HG02970 (cell line): Measurements from ENCODE around the gene ITIH5.
A peak's percentile ranks its signal among the peaks of the same experiment; 100 is the strongest.
"Not testable (repeated sequence)": the region's sequence is repeated elsewhere in the genome, so short reads cannot be mapped to it uniquely, and the experiment has no call there.

Experiments used
- ATAC-seq: cut with Tn5 transposase; IDR thresholded peaks from one replicate; pipeline ENCODE4 v1.9.1; 2021; ENCODE audit warnings: mild to moderate bottlenecking, moderate library complexity, moderate number of reproducible peaks; ENCODE audit not compliant: unreplicated experiment, low FRiP score

The ITIH5 gene

GRCh38 chr10:7689591-7689990 is 22.8 kb upstream of the ITIH5 start:
- ATAC-seq: no peak

DNA sequence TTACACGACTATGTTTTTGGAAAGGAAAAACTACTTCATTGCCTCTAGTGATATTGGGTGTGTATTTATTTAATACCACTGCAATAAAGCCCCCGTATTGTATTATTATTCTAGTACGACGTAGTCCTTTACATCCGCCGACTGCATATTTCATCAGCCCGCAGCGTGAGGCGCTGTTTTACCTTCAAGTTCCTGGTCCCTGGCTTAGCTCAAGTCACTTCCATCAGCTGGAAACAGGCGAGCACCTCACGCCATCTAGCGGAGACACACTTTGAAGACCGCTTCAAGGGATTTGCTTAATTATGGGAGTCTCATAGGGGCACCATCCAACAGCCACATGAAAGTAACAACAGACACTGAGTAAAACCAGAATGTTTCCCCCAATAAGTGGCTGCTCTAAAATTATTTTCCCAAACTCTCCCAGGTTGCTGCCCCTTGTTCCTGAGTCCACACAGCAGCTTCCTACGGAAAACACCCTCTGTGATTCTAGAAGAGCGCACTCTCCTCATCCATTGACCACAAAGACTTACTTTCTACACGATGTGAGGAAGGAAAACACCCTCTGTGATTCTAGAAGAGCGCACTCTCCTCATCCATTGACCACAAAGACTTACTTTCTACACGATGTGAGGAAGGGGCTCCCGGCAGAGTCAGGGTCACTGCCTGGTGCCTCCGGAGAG is 20.6 kb upstream of the ITIH5 start:
- peak; percentile 83 for ATAC-seq

DNA sequence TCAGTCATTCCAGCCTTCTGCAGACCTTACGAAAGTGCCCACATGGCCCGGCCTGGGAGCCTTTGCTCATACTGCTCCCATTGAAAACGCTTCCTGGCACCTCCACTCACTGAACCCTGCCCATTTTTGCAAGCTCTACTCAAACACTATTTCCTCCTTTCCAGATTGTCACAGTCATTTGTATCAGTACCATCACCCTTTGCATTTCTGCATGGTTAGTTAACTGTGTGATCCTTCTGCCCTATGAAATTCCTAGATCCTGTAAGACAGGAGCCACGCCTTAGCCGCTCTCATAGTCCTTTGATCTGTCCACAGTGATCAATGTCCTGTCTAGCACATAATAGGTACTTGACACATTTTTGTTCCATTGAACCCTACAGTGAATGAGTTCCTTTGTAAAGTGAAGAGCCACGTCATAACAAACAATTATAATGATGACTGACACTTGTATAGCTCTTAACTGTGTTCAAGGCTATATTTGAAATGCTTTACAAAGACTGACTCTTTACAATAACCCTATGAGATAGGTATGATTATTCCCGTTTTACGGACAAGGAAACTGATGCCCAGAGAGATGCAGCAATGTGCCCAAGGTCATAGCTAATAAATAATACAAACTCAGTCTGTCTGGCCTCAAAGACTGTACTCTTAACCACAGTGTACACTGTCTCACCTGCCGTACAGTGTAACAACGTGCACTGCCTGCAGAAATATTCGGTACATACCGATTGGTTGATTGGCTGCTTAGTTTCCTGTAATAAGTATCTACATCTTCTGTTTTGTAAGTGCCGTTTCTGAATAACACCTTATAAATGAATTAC is 19.8 kb upstream of the ITIH5 start:
- no peak for ATAC-seq

DNA sequence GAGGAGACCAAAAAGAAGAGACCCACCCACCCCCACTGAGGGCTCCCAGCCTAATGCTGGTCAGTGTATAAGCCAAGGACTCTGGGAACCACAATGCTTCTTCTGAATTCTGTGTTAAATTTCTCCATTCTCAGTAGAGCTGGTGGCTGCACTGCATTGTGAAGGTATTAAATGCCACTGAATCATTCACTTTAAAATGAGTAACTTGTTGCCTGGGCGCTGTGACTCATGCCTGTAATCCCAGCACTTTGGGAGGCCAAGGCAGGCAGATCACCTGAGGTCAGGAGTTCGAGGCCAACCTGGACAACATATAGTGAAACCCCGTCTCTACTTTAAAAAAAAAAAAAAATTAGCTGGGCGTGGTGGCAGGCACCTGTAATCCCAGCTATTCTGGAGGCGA is 13.3 kb upstream of the ITIH5 start:
- ATAC-seq: not testable (repeated sequence)

- no peak for ATAC-seq
Observed at GRCh38 chr10:7679256-7679655, 12.5 kb upstream of the ITIH5 start.

DNA sequence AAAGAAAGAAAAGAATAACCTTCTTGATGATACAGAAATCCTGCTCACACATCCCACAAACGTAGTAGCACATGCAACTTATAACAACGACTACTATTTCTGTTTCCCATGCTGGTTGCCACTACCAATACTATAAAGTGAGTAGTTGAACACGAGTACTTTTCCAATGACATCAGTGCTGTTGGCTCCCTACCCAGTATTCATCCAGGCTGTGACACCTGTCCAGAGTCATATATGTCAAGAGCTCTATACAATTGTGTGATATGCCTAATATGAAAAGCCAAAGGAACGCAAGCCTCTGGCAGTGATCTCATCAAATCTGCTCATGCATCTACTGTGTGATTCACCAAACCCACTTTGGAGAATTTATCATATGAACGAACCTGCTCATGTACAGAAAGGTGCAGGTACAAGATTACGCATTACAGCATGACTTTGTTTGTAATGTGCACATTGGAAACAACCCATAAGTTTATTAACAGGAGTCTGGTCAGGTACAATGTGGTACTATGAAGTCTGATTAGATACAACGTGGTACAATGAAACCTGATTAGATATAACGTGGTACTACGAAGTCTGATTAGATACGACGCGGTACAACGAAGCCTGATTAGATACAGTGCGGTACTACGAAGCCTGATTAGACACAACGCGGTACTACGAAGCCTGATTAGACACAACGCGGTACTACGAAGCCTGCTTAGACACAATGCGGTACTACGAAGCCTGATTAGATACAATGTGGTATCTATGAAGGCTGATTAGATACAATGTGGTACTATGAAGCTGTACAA is 5.8 kb upstream of the ITIH5 start:
- ATAC-seq: no peak

- no peak for ATAC-seq
Observed at GRCh38 chr10:7670157-7670556, 3.4 kb upstream of the ITIH5 start.

- no peak for ATAC-seq
Observed at GRCh38 chr10:7667262-7668141, 736 bp upstream of the ITIH5 start.

GRCh38 chr10:7665767-7666166 is 999 bp downstream of the ITIH5 start:
- no peak for ATAC-seq

DNA sequence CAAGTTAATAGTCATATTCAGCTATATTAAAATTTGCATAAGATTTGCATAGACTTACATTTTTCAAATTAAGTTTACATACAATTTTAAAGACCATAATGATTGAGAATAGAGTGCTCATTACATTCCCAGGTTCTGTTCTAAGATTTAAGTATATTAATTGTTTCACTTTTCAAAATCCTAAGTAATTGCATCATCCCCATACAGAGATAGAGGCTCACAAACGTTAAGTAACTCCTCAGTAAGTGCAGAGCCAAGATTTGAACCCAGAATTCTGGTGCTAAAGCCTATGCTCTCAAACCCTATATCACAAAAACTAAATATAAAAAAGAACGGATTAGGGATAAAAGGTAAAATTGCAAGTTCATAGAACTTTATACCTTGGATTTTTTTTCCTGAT is 2.1 kb downstream of the ITIH5 start:
- ATAC-seq: no peak

GRCh38 chr10:7662522-7662921 is 4.2 kb downstream of the ITIH5 start:
- ATAC-seq: no peak

- no peak for ATAC-seq
Observed at GRCh38 chr10:7659560-7659959, 7.2 kb downstream of the ITIH5 start.

DNA sequence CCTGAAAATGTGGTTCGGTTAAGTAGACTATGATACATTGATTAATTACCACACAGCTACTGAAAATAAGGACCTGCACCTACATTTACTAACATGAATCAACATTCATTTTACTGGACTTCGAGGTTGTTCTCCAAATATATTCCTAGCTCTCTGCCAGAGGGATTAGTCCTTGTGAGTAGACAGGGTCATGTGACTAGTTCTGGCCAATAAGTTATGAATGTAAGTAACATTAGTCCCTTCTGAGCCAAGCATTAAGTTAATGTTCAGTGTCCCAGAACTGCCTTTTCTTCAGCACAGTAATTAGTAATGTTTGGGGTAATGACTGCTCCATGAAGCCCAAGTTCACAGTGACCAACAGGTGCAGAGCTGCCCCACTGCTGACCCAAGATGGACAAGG is 9.2 kb downstream of the ITIH5 start:
- no peak for ATAC-seq

DNA sequence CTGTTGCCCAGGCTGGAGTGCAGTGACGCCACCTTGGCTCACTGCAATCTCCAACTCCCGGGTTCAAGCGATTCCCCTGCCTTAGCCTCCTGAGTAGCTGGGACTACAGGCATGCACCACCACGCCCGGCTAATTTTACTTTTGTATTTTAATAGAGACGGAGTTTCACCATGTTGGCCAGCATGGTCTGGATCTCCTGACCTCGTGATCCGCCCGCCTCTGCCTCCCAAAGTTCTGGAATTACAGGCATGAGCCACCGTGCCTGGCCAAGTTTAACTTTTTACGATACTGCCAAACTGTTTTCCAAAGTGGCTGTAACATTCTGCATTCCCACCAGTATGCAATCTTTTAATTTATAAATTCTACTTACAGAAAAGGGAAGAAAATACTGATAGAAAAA is 9.7 kb downstream of the ITIH5 start:
- not testable (repeated sequence) for ATAC-seq

GRCh38 chr10:7651853-7652470 is 14.8 kb downstream of the ITIH5 start:
- ATAC-seq: no peak

DNA sequence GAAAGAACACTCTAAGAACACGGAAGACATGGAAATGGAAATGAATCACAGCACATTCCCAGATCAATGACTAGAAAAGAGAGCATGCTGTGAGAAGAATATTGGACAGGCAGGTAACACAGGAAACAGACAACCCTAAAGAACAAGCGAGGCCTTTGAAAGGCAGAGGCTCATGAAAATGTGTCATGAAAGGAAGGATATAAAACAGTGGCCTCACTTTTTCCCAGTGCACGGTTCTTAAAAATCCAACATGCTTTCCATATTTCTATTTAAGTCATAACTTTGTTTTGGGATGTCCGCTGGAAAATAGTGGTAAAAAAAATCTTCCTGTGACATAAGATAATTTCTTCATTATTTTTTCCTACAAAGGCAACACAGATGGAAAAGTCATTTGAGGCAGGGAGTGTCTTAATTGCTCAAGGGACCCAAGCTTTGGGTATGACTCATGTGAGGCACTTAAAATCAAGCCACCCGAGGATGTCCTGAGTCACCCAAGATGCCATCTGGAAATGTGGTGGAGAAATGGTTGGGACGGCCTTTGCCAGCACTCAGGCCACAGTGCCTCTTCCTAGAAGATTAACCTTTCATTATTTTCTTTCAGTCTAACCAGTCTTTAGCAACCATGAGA is 17.0 kb downstream of the ITIH5 start:
- ATAC-seq: no peak

DNA sequence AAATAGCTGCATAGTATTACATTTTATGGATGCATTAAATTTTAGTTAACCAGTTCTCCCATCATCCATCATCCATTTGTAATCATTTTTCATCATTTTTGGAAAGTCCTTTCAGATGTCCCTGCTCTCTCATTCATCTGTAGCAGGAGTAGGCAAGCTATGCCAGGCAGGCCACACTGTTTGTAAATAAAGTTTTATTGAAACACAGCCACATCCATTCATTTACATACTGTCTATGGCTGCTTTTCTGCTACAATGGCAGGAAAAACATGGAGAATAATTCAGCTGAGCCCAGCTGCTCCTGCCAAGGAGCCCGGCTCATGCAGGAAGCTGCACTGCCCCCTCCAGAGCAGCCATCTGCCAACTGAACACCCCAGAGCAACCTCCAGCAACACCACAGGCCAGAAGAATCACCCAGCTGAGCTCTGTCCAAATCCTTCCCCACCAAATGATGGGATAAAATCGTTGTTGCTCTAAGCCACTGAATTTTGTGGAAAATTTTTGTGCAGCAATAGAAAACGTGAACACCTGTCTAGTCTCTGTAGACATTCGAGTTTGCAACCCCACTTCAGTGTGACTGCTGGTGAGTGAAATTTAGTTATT is 19.6 kb downstream of the ITIH5 start:
- ATAC-seq: no peak

DNA sequence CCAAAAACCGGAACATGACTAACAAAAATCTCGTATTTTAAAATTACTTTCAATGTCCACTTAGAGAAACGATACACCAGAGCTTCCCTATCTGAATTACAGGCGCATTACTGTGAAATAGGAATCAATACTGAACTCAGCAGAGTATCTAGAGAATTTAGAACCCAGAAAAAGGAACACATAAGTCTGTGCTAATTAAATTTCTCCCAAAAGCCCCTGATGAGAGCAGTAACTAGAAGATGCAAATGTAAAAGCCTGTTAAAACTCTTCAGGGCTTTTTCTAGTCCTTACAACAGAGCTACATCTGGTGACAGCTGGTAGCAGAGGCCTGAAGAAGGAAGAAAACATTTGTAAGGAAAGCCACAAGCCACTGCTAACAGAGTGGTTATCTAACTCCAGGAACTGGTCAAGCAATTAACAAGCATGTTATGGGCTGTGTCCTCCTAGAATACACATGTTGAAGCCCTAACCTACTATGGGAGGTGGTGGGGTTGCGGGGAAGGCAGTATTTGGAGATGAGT is 24.2 kb downstream of the ITIH5 start:
- ATAC-seq: no peak
